ENCODE measurements around the gene MPO.

MPO gene

GRCh38 chr17:58304750-58305486 lies 24.2 kb upstream of the MPO start:
- no peak; the same call in 2 of the 3 replicates for ATAC-seq
- TF ChIP-seq ZFP30 (CRISPR knock-in tag; IDR thresholded peaks at IDR 0.05) = no peak
- TF ChIP-seq BACH2 (CRISPR knock-in tag; IDR thresholded peaks at IDR 0.05; ENCODE audit: borderline replicate concordance) = no peak
- TF ChIP-seq TOX (CRISPR knock-in tag; IDR thresholded peaks at IDR 0.05; ENCODE audit: borderline replicate concordance) = no peak
- no peak for TF ChIP-seq TCF4 (CRISPR knock-in tag; IDR thresholded peaks at IDR 0.05; ENCODE audit: borderline replicate concordance)
- no peak for TF ChIP-seq TSHZ2 (CRISPR knock-in tag; IDR thresholded peaks at IDR 0.05)
- no peak for TF ChIP-seq POU6F1 (CRISPR knock-in tag; IDR thresholded peaks at IDR 0.05; ENCODE audit: borderline replicate concordance, low read depth)
- TF ChIP-seq ZC3H10 (CRISPR knock-in tag; IDR thresholded peaks at IDR 0.05) = no peak
- no peak for TF ChIP-seq CSDC2 (CRISPR knock-in tag; IDR thresholded peaks at IDR 0.05)
- no peak for TF ChIP-seq ARNTL (CRISPR knock-in tag; IDR thresholded peaks at IDR 0.05; ENCODE audit: borderline replicate concordance, low read depth)
- no peak for TF ChIP-seq ZNF565 (CRISPR knock-in tag; conservative IDR thresholded peaks at IDR 0.05; ENCODE audit: low read depth)
- TF ChIP-seq ZNF8 (CRISPR knock-in tag; IDR thresholded peaks at IDR 0.05) = no peak
- no peak for TF ChIP-seq ESRRG (CRISPR knock-in tag; IDR thresholded peaks at IDR 0.05)
- no peak for TF ChIP-seq ZFP3 (CRISPR knock-in tag; IDR thresholded peaks at IDR 0.05)
- no peak for TF ChIP-seq GLIS3 (CRISPR knock-in tag; IDR thresholded peaks at IDR 0.05)
- no peak for TF ChIP-seq OSR1 (CRISPR knock-in tag; IDR thresholded peaks at IDR 0.05)

DNA sequence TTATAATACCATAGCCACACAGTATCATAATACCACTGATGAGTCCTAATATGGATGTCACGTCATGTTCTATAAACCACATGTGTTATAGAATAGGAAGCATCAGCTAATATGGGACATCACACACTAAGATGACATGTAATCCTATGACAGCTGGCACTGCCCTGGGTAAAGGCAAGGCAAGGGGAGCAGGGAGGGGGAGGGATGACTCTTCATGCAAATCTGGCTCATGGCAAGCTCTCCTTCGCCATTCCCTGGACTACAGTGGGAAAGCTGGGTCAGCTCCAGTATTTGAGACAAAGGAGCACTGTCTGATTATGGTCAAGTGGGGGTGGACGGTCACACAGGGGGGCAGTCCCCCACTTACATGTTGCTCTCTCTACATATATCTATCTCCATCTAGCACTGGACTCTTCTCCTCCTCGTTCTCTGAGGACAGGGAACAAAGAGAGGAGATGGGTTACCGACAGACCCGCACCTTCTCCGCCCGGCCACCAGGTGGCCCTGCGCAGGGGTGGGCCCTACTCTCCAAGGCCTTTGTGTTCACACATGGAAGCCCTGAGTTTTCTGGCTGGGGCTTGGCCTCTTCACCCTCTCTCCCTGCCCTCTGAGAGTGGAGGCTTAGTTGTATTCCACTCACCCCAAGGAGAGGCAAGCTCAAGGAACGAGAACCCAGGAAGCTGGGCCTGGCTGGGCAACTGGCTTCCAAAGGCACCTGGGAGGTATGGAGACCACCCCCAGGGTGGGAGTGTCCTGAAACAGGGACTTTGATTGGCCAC lies 23.4 kb upstream of the MPO start:
- ATAC-seq = peak; percentile 89

More for the DNA sequence above, 23.4 kb upstream of the MPO start:
- TF ChIP-seq ISL1 (CRISPR knock-in tag; IDR thresholded peaks at IDR 0.05) = no peak
- TF ChIP-seq ARNTL (CRISPR knock-in tag; IDR thresholded peaks at IDR 0.05; ENCODE audit: borderline replicate concordance, low read depth) = no peak
- TF ChIP-seq POU6F1 (CRISPR knock-in tag; IDR thresholded peaks at IDR 0.05; ENCODE audit: borderline replicate concordance, low read depth) = no peak
- no peak for TF ChIP-seq TOX (CRISPR knock-in tag; IDR thresholded peaks at IDR 0.05; ENCODE audit: borderline replicate concordance)
- no peak for TF ChIP-seq RARB (CRISPR knock-in tag; IDR thresholded peaks at IDR 0.05)
- no peak; the same call in 1 of the 2 replicates for TF ChIP-seq PPARA (CRISPR knock-in tag; IDR thresholded peaks at IDR 0.05; ENCODE audit: borderline replicate concordance)
- no peak for TF ChIP-seq OSR1 (CRISPR knock-in tag; IDR thresholded peaks at IDR 0.05)
- no peak for TF ChIP-seq CSDC2 (CRISPR knock-in tag; IDR thresholded peaks at IDR 0.05)
- TF ChIP-seq ZNF565 (CRISPR knock-in tag; conservative IDR thresholded peaks at IDR 0.05; ENCODE audit: low read depth) = no peak
- TF ChIP-seq ZC3H10 (CRISPR knock-in tag; IDR thresholded peaks at IDR 0.05) = no peak
- TF ChIP-seq, protein P1, sequence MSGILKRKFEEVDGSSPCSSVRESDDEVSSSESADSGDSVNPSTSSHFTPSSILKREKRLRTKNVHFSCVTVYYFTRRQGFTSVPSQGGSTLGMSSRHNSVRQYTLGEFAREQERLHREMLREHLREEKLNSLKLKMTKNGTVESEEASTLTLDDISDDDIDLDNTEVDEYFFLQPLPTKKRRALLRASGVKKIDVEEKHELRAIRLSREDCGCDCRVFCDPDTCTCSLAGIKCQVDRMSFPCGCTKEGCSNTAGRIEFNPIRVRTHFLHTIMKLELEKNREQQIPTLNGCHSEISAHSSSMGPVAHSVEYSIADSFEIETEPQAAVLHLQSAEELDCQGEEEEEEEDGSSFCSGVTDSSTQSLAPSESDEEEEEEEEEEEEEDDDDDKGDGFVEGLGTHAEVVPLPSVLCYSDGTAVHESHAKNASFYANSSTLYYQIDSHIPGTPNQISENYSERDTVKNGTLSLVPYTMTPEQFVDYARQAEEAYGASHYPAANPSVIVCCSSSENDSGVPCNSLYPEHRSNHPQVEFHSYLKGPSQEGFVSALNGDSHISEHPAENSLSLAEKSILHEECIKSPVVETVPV (CRISPR knock-in tag; IDR thresholded peaks at IDR 0.05) = no peak

All from SK-N-SH treated with all-trans-retinoic acid at 6 μM for 48 hours (cell line).